HG03342 (cell line): ENCODE data around the gene NFRKB.

Source experiments
- ATAC-seq: cut with Tn5 transposase; IDR thresholded peaks from one replicate; pipeline ENCODE4 v1.9.1; 2021; ENCODE audit warnings: mild to moderate bottlenecking, moderate library complexity; ENCODE audit not compliant: unreplicated experiment

Gene NFRKB

DNA sequence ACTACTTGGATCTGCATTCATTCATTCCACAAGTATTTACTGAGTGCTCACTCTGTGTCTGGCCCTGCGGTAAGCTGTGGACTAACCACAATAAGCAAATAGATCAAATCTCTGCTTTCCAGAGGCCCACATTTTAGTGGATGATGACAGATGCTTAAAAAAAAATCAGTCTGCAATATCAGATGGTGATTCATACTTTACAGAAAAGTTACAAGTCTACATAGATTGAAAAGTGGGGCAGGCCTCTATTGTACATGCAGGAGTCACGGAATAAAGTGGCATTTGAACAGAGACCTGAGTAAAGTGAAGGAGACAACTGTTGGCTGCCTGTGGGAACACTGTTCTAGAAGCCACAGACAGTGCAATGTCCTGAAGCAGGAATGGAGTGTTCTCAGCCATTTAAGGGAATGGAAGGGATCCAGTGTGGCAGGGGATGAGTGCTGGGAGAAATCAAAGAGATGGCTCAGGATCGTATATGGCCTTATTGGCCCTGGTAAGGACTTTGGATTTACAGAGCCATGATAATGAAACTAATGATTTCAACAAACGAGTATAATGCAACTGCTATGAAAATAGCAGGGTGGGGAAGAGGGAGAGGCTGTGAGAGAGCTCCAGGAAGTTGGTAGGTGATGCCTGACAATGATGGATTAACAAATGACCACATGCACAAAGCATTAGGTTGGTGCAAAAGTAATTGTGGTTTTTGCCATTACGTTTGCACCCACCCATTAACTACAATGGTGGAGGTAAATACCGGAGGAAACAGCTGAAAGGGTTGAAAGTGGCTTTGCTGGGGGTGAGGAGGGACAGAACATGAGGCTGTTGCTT lies 48.7 kb downstream of the NFRKB start:
- no peak for ATAC-seq
